ENCODE measurements around the gene PLA2G2D.

The PLA2G2D gene

DNA sequence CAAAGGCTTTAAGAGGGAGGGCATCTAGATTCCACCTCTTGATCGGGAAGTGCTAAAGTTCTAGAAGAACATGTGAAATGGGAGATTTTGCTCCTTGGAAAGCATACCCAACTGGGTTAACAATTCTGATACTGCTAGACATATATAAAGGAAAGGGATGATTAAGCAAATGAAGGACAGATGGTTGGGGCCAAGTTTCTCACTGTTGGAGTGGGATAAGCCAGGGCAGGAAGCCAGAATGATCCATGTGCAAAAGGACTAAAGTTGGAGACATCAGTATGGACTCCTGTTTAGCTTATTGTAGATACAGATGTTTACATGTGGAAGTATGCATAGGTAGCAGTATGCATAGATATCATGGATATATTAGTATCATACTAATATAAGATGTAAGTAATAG lies 32.5 kb downstream of the PLA2G2D start:
- no peak for DNase-seq (ENCODE audit: low read depth, low spot score)

- DNase-seq (ENCODE audit: low read depth, low spot score): no peak
Observed at GRCh38 chr1:20083178-20083944, 36.0 kb downstream of the PLA2G2D start.

GRCh38 chr1:20082772-20083171 lies 36.6 kb downstream of the PLA2G2D start:
- DNase-seq (ENCODE audit: low read depth, low spot score): no peak

DNA sequence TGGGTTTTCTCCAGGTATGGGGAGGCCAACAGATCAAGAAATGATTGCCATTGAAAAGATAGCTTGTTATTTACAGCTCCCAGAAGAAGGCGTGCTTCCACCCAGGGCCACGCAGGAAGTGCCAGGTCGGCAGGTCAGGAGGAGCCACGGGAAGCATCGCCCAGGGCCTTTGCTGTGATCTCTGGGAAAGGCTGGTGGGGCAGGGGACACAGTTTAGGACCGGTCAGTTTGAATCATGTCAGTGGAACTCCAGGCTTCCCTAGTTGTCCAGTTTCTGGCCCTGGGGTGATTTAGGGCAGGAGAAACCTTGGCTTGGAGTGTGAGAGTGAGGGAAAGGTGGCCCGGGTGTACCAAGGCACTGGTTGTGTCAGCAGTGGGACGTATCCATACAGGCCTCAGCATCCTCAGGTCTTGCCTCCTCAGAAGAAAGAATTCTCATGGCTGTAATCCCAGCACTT lies 38.0 kb downstream of the PLA2G2D start:
- no peak for DNase-seq (ENCODE audit: low read depth, low spot score)

GRCh38 chr1:20080441-20081352 lies 38.6 kb downstream of the PLA2G2D start:
- DNase-seq (ENCODE audit: low read depth, low spot score): no peak

DNA sequence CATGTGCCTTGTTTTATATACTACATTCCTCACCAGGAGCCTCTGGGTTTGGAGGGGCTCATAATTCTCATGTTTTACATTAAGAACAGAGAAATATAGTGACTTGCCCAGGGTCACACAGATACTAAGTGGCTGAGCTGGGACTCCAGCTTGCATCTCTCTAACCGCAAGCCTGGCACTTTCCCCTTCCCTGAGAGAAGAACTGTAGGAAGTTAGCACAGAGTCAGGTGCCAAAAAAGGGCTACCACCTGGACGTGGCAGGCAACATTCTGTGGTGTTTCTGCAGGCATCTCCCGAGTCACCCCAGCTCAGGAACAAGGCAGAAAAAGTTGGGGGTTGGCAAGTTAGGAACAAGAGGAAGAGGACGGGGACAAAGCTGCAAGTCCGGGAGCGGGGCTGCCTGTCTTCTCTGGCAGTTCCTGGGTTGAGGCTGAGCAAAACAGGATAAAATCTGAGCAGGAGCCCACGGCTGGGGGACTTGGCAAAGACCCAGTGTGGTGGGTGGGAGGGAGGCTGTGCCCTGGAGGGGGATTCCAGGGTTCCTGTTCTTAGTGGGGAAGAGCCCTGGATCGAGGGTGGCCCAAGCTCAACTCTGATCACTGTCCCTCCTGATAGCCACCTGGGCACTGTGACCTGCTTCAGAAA lies 39.6 kb downstream of the PLA2G2D start:
- DNase-seq (ENCODE audit: low read depth, low spot score): no peak

- no peak for DNase-seq (ENCODE audit: low read depth, low spot score)
Observed at GRCh38 chr1:20078711-20079110, 40.6 kb downstream of the PLA2G2D start.

- DNase-seq (ENCODE audit: low read depth, low spot score): no peak
Observed at GRCh38 chr1:20078171-20078651, 41.1 kb downstream of the PLA2G2D start.

- DNase-seq (ENCODE audit: low read depth, low spot score): no peak
Observed at GRCh38 chr1:20076710-20077461, 42.5 kb downstream of the PLA2G2D start.

DNA sequence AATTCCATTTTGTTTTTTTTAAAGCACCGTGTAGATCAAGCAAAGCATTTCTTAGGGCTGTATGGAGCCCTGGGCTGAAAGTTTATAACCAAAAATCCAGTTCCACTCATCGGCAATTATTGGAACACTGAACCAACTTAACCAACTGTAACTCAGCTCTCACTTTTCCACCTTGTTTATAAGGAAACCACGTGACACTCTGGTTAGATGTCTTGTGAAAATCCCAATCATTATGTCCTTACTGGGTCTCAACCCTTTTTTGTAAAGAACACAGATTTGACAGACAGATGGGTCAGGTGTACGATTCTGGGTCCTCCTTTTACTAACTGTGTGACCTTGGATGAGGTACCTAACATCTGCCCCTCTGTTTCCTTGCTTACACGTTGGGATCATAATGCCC lies 43.1 kb downstream of the PLA2G2D start:
- no peak for DNase-seq (ENCODE audit: low read depth, low spot score)

DNA sequence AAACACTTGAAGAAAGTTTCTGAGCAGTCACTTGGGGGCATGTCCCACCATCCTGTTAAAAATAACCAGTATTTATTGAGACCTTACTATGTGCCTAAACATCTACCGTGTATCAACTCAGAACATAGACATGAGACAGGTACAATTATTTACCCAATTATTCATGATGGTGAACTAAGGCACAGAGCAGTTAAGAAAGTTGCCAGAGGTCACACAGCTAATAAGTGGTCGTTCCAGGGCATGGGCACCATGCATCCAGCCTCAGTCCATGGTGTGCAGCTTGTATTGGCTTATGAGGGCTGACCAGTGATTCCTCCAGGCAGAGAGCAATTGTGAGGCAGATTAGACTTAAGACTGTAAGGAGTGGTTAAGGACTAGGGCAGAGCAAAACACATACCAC lies 44.0 kb downstream of the PLA2G2D start:
- no peak for DNase-seq (ENCODE audit: low read depth, low spot score)

- DNase-seq (ENCODE audit: low read depth, low spot score): no peak
Observed at GRCh38 chr1:20074725-20075171, 44.6 kb downstream of the PLA2G2D start.

GRCh38 chr1:20074055-20074724 lies 45.1 kb downstream of the PLA2G2D start:
- no peak for DNase-seq (ENCODE audit: low read depth, low spot score)

DNA sequence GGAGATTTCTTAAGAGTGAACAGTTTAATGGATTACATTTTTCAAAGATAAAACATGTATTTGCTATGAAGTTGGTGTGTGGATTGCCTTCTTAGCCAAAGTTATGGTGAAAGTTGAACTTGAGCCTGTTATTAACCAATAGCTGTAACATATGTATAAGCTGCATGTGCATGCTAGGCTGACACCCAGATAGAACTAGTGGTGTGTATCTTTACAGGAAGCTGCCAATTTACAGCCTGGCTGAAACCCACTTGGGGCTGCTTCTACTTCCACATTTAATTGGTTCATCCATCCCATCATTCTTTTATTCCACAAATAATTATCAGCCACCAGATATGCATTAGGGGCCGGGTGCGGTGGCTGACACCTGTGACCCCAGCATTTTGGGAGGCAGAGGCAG lies 46.1 kb downstream of the PLA2G2D start:
- DNase-seq (ENCODE audit: low read depth, low spot score): no peak

GRCh38 chr1:20072771-20073170 lies 46.6 kb downstream of the PLA2G2D start:
- DNase-seq (ENCODE audit: low read depth, low spot score): no peak

DNA sequence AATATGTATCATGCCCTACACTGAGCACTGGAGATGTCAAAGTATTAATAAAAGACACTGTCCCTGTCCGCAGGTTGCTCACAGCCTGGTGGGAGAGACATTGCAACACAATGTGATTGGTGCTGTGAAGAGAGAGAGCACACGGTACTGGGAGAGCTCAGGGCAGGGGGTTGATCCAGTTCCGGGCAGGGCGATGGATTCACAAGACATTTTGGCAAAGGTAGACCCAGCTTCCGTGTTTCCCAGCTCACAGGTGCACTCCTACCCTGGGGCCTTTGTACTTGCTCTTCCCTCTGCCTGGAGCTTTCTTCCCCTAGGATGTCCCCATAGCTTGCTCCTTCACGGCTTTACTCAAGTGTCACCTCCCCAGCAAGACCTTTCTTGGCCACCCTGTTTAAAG lies 47.9 kb downstream of the PLA2G2D start:
- DNase-seq (ENCODE audit: low read depth, low spot score): no peak

GRCh38 chr1:20070357-20070756 lies 49.0 kb downstream of the PLA2G2D start:
- DNase-seq (ENCODE audit: low read depth, low spot score): no peak

- DNase-seq (ENCODE audit: low read depth, low spot score): peak; percentile 85
Observed at GRCh38 chr1:20069874-20070273, 49.5 kb downstream of the PLA2G2D start, which contains the start of gene PLA2G5. Gene PLA2G5, plus strand, starts transcription at chr1:20070194. Its CDS starts 14,637 bp downstream, at chr1:20084831.

DNA sequence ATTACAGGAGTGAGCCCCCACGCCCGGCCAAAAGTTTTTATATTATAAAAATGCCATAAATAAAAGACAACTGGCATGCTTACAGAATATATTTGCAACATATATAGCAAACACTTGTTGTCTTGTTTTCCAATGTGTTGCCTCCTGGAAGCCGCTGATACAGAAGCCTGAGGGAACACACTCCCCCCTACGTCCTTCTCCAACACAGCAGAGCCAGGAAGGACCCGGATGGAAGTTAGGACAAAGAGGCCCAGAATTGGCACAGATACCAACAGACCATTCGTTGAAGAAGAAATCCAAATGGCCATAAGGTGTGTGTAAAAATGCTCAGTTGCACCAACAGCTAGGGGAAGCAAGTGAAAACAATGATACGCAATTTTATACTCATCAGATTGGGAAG lies 50.6 kb downstream of the PLA2G2D start:
- no peak for DNase-seq (ENCODE audit: low read depth, low spot score)

DNA sequence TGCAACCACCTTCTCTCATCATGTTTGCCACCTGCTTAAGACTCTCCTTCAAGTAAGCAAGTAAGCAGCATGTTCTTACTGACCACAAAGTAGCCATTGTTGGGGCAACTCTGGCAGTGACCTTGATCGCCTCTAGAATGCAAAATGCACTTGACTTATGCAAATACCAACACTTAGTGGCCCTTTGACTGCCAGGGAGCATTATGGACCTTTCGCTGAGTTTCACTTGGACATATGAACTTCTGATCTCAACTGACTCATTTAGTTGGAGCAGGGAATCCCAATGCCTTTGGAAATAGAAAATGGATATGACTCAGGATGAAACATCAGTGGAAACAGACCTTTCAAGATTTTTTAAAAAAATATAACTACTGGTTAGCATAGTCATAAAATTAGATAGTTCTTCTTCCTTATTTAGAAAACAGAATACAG lies 55.5 kb downstream of the PLA2G2D start:
- peak; percentile 35 for DNase-seq (ENCODE audit: low read depth, low spot score)

Data from astrocyte of the hippocampus (primary cell).